SJSA1 (cell line): ENCODE measurements around the gene PCDHGC5. TPM values are rescaled to one million over a fixed set of nuclear protein-coding genes. Genes with fewer than 3 reads are reported as not detected.
A peak's percentile ranks its signal among the peaks of the same experiment; 100 is the strongest.

ENCODE experiments used
- DNase-seq, 2 experiments: peaks; one replicate each; pipeline ENCODE4 v3.0.0-alpha.2; 2015 to 2020; ENCODE audit warnings: low spot score in 2 of 2, low read depth in 1 of 2
- H3K27ac ChIP-seq: fragments of 250-450 bp; sonication (Bioruptor Pico); 2 replicates; pipeline ENCODE4 v1.5.1; 2020; ENCODE audit warnings: mild to moderate bottlenecking, moderate library complexity
- H3K27me3 ChIP-seq: fragments of 250-450 bp; sonication (Bioruptor Pico); replicated peaks from 2 replicates; pipeline ENCODE4 v1.5.1; 2020; ENCODE audit warnings: mild to moderate bottlenecking, moderate library complexity
- H3K36me3 ChIP-seq: fragments of 250-450 bp; sonication (Bioruptor Pico); 2 replicates; pipeline ENCODE4 v1.5.1; 2020; ENCODE audit warnings: mild to moderate bottlenecking
- H3K4me1 ChIP-seq: fragments of 250-450 bp; sonication (Bioruptor Pico); replicated peaks from 2 replicates; pipeline ENCODE4 v1.6.1; 2021; ENCODE audit warnings: mild to moderate bottlenecking
- H3K4me3 ChIP-seq: fragments of 250-450 bp; sonication (Bioruptor Pico); 2 replicates; pipeline ENCODE4 v1.5.1; 2020; ENCODE audit warnings: mild to moderate bottlenecking
- H3K9me3 ChIP-seq: fragments of 250-450 bp; sonication (Bioruptor Pico); replicated peaks from 2 replicates; pipeline ENCODE4 v1.5.1; 2020; ENCODE audit warnings: mild to moderate bottlenecking
- total RNA-seq: library from RNA; depleted of rRNA; stranded (reverse); fragments of >200 nt; shearing (Covaris generic); gene quantifications from 2 replicates; pipeline ENCODE4 v1.2.3, GENCODE V29; 2014

Gene PCDHGC5
- total RNA-seq, 1 experiment from 2014 or later = 0.21 TPM

GRCh38 chr5:141495453-141495811 lies 6.6 kb downstream of the PCDHGC5 start:
- Histone ChIP-seq H3K27ac (no peak overlapping the region), H3K9me3 (no peaks in the 10 kb centered on the region), H3K4me3 (no peak overlapping the region), H3K27me3 (no peaks in the 10 kb centered on the region), H3K4me1 (no peaks in the 10 kb centered on the region), H3K36me3 (peaks cover 10% of the 10 kb centered on the region)
- no peak for DNase-seq

GRCh38 chr5:141496038-141496437 lies 7.2 kb downstream of the PCDHGC5 start:
- Histone ChIP-seq H3K4me3 (no peak overlapping the region), H3K36me3 (peaks cover 9% of the 10 kb centered on the region), H3K27me3 (no peaks in the 10 kb centered on the region), H3K4me1 (no peaks in the 10 kb centered on the region), H3K9me3 (no peaks in the 10 kb centered on the region), H3K27ac (no peak overlapping the region)
- DNase-seq = no peak

GRCh38 chr5:141501761-141502160 lies 12.9 kb downstream of the PCDHGC5 start:
- H3K4me3 ChIP-seq = no peak overlapping the region
- no peaks in the 10 kb centered on the region for H3K36me3 ChIP-seq
- DNase-seq = no peak
- no peaks in the 10 kb centered on the region for H3K9me3 ChIP-seq
- H3K4me1 ChIP-seq = peaks cover 2% of the 10 kb centered on the region
- H3K27ac ChIP-seq = no peak overlapping the region
- H3K27me3 ChIP-seq = no peaks in the 10 kb centered on the region

GRCh38 chr5:141503681-141504080 lies 14.8 kb downstream of the PCDHGC5 start:
- no peaks in the 10 kb centered on the region for H3K9me3 ChIP-seq
- peaks cover 22% of the 10 kb centered on the region for H3K4me1 ChIP-seq
- no peak for DNase-seq
- H3K27me3 ChIP-seq = no peaks in the 10 kb centered on the region
- no peak overlapping the region for H3K4me3 ChIP-seq
- H3K36me3 ChIP-seq = no peaks in the 10 kb centered on the region
- no peak overlapping the region for H3K27ac ChIP-seq

GRCh38 chr5:141504216-141504615 lies 15.3 kb downstream of the PCDHGC5 start:
- Histone ChIP-seq H3K27ac (no peak overlapping the region), H3K36me3 (peaks cover under 1% of the 10 kb centered on the region; the same call in 1 of the 2 replicates), H3K4me1 (peaks cover 27% of the 10 kb centered on the region), H3K9me3 (no peaks in the 10 kb centered on the region), H3K27me3 (no peaks in the 10 kb centered on the region), H3K4me3 (no peak overlapping the region)
- no peak for DNase-seq

- Histone ChIP-seq H3K27ac (no peak overlapping the region), H3K36me3 (peaks cover 10% of the 10 kb centered on the region), H3K4me3 (no peak overlapping the region), H3K27me3 (no peaks in the 10 kb centered on the region), H3K4me1 (peaks cover 34% of the 10 kb centered on the region), H3K9me3 (no peaks in the 10 kb centered on the region)
- no peak for DNase-seq
Observed at GRCh38 chr5:141506381-141507155, 17.7 kb downstream of the PCDHGC5 start.

GRCh38 chr5:141507387-141508091 lies 18.7 kb downstream of the PCDHGC5 start:
- peaks cover 20% of the 10 kb centered on the region for H3K36me3 ChIP-seq
- H3K4me1 ChIP-seq = peaks cover 34% of the 10 kb centered on the region
- no peak overlapping the region for H3K4me3 ChIP-seq
- H3K27ac ChIP-seq = no peak overlapping the region
- H3K9me3 ChIP-seq = no peaks in the 10 kb centered on the region
- H3K27me3 ChIP-seq = no peaks in the 10 kb centered on the region
- DNase-seq = peak; percentile 81 to 85

- Histone ChIP-seq H3K4me3 (no peak overlapping the region), H3K27me3 (no peaks in the 10 kb centered on the region), H3K36me3 (peaks cover 29% of the 10 kb centered on the region), H3K27ac (peak overlapping the region; percentile 14), H3K4me1 (peaks cover 40% of the 10 kb centered on the region), H3K9me3 (no peaks in the 10 kb centered on the region)
- DNase-seq = peak in 1 of 2 experiments; percentile 49
Observed at GRCh38 chr5:141508440-141508797, 19.5 kb downstream of the PCDHGC5 start.

- no peaks in the 10 kb centered on the region for H3K27me3 ChIP-seq
- peak; percentile 66 to 79 for DNase-seq
- H3K36me3 ChIP-seq = peaks cover 29% of the 10 kb centered on the region
- H3K4me3 ChIP-seq = no peak overlapping the region
- peaks cover 46% of the 10 kb centered on the region for H3K4me1 ChIP-seq
- no peaks in the 10 kb centered on the region for H3K9me3 ChIP-seq
- peak overlapping the region; percentile 14 for H3K27ac ChIP-seq
Observed at GRCh38 chr5:141508798-141509611, 20.1 kb downstream of the PCDHGC5 start.

GRCh38 chr5:141510160-141510559 lies 21.3 kb downstream of the PCDHGC5 start:
- H3K27ac ChIP-seq = no peak overlapping the region
- H3K4me3 ChIP-seq = no peak overlapping the region
- peaks cover 58% of the 10 kb centered on the region for H3K4me1 ChIP-seq
- DNase-seq = no peak
- no peaks in the 10 kb centered on the region for H3K9me3 ChIP-seq
- H3K27me3 ChIP-seq = no peaks in the 10 kb centered on the region
- peaks cover 29% of the 10 kb centered on the region for H3K36me3 ChIP-seq

GRCh38 chr5:141510850-141511601 lies 22.1 kb downstream of the PCDHGC5 start:
- DNase-seq = no peak
- peaks cover 66% of the 10 kb centered on the region for H3K4me1 ChIP-seq
- H3K9me3 ChIP-seq = no peaks in the 10 kb centered on the region
- no peak overlapping the region for H3K4me3 ChIP-seq
- no peak overlapping the region for H3K27ac ChIP-seq
- no peaks in the 10 kb centered on the region for H3K27me3 ChIP-seq
- H3K36me3 ChIP-seq = peaks cover 31% of the 10 kb centered on the region

GRCh38 chr5:141511771-141512325 lies 23.0 kb downstream of the PCDHGC5 start:
- DNase-seq = no peak
- no peaks in the 10 kb centered on the region for H3K27me3 ChIP-seq
- H3K36me3 ChIP-seq = peaks cover 39% of the 10 kb centered on the region
- no peak overlapping the region for H3K27ac ChIP-seq
- no peaks in the 10 kb centered on the region for H3K9me3 ChIP-seq
- H3K4me3 ChIP-seq = no peak overlapping the region
- H3K4me1 ChIP-seq = peaks cover 71% of the 10 kb centered on the region

GRCh38 chr5:141512390-141512910 lies 23.6 kb downstream of the PCDHGC5 start:
- Histone ChIP-seq H3K9me3 (no peaks in the 10 kb centered on the region), H3K27ac (no peak overlapping the region), H3K36me3 (peaks cover 44% of the 10 kb centered on the region), H3K4me1 (peaks cover 67% of the 10 kb centered on the region), H3K27me3 (no peaks in the 10 kb centered on the region), H3K4me3 (no peak overlapping the region)
- DNase-seq = peak in 1 of 2 experiments; percentile 72
